Stimulated activated CD4-positive, alpha-beta T cell treated with anti-CD3 and anti-CD28 coated beads, Interleukin-2, amount 100 ng/mL, for 4 hours (primary cell): ENCODE measurements around the gene SPSB3.

Experiments used
- DNase-seq: peaks from one replicate; pipeline ENCODE4 v3.0.0-alpha.2; 2020; ENCODE audit warnings: low read depth

SPSB3 gene

GRCh38 chr16:1788708-1789100, 6.3 kb upstream of the SPSB3 start:
- no peak for DNase-seq

DNA sequence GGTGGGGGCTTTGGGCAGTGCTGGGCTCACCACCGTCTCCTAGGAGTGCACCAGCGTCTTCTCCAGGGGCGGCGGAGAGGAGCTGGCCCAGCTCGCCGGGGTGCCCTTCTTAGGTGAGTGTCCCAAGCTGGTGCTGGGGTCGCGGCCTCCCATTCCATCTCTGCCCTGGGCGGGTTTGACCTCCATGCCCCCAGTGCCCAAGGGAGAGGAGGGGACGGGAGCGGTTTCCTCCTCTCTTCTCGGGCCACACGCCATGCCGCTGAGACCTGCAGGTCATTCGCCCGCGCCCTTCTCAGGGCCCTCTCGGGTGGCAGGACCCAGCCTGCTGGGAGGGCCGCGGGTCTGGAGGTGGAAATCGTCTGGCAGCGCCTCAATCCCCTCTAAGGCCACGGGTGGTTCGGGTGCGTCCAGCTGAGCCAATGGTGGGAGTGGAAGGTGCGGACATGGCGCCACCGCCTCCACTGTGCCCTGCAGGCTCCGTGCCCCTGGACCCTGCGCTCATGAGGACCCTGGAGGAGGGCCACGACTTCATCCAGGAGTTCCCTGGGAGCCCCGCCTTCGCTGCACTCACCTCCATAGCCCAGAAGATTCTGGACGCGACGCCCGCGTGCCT, 5.8 kb upstream of the SPSB3 start:
- no peak for DNase-seq

GRCh38 chr16:1787322-1788094, 5.1 kb upstream of the SPSB3 start:
- DNase-seq, result no peak

GRCh38 chr16:1787056-1787321, 4.6 kb upstream of the SPSB3 start:
- no peak for DNase-seq

- DNase-seq, result no peak
Observed at GRCh38 chr16:1786242-1787055, 4.1 kb upstream of the SPSB3 start.

DNA sequence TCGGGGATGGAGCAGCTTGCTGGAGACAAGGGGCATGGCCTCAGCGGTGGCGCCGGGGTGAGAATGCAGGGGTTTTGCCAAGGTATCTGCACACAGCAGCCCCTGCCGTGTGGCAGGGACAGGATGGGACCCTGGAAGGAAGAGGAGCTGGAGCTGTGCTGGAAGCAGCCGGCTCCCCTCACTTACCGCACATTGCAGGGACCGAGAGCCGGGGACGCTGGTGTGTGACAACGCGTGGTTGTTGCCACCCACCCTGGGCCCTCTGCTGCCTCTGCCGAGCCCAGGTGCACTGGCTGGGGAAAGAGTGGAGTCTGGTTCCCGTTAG, 3.4 kb upstream of the SPSB3 start:
- DNase-seq, result no peak

DNA sequence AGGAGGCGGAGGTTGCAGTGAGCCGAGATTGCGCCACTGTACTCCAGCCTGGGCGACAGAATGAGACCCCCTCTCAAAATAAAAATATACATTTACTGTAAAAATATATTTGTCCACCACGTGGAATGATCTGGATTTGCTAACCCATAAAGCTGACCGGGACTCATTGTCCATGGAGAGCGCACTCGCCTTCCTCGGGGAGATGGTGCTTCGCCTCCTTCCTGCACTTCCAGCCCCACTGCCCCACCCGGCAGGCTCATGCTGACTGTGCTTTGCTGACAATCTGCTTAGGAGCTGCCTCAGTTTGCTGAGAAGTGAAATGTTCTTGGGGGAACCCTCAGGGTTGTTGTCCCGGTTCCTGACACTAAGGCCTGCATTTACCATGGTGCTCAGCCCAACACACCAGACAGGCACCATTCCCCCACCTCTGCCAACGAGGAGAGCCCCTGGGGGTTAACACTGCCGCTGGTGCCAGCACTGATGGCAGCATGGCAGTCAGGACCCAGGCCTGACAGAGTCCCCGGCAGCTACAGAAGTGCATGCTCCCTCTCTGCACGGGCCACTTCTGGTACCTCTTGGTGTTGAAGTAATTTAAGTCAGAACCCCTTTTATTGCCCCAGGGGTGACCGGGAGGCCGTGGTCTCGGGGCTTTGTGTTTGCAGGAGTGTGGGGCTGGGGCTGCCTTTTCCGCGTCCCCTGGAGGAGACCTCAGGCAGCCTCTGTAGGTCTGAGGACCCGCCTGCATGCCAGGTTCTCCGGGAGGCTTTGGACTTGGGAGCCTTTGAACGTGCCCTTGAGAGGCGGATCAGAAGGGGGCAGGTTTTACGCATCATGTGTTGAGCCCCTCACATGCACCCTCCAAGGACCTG, 2.8 kb upstream of the SPSB3 start:
- DNase-seq, result no peak

DNA sequence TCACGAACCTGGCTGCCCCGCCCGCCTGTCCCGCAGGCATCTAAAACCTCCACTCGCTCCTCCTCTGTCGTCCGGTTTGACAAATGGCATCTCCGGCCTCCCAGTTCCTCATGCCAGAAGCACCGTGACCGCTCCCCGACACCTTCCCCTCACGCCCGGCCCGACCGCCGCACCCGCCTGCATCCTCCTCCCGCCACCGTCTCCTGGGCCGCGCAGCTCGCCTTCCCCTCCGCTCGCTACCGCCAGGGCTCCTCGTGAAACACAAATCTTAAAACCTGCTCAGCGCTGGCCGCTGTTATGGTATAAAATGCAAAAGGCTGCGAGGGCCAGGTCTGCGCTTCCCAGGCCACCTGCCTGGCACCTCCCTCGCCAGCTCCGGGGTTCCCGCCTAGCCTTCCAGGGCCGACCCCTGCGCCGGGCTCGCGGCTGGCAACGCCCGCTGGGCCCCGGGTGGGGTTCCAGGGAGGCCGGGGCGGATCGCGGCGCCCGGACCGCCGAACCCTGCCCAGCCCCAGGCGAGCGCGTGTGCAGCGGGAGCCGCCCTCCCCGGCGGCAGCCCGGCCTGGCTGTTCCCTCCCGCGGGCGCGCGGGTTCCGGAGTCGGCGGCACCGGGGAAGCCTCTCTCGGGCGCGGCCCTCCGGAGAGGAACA, 488 bp downstream of the SPSB3 start:
- no peak for DNase-seq

DNA sequence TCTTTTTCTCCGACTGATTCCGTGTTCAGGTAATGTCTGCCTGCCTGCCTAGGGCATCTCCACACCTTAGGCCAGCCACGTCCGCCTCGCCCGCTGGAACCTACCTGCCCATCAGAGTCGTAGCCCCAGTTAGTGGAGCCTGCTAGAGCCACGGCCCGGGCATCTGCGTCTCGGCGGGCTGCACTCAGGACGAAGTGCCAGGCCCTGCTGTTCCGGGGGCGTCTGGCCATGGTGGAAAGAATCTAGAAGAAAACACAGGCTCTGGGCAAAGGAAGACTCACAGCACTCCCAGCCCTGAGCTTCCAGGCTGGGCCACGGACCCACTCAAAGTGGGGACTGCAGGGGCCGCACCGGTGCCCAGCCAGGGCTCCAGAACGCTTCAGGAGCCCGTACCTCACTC, 1.1 kb downstream of the SPSB3 start:
- DNase-seq, result no peak

DNA sequence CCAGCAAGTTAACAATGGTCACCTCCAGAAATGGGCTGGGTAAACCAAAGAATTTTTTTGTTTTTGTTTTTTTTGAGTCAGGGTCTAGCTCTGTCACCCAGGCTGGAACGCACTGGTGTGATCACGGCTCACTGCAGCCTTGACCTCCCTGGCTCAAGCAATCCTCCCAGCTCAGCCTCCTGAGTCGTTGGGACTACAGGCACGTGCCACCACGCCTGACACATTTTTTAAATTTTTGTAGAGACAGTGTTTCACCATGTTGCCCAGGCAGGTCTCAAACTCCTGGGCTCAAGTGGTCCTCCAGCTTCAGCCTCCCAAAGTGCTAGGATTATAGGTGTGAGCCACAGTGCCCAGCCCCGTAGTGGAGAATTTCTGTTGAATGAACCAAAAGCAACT, 1.7 kb downstream of the SPSB3 start:
- no peak for DNase-seq

DNA sequence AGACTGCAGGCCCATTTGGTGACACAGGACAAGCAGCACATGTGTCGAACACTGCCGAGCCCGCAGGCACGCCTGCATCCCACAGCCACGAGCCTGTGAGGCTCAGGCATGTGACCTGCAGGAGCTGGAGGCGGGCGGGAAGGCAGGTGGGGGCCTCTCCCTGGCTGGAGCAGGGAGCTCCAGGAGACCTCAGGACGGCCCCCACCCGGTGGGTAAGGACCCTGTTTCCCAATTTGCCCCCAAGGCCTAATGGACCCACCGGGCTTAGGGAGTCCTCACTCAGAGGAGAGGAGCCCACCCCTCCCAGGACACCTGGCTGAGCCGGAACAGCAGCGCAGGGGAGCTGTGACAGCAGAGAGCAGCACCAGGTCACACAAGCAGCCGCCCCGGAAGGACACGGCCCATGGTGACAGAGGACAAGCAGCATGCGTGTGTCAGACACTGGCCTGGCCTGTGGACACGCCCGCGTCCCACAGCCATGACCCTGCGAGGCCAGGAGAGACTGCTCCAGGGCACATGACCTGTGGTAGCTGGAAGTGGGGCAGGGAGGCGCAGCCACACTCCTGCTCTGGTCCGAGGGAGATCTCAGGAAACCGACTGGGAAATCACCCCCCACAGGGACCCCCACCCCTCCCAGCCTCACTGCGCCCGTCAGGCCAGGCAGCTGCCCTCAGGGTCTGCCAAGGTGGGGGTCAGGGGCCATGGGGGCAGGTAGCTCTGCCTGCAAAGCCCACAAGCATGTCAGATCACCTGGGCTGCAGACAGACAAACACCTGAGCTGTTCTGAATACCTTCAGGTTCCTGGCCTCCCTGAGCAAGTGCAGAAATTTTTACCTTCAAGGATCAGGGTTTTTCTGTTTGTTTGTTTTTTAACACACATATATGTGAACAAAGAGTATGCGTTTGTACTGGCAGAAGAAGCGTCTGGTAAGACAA, 2.4 kb downstream of the SPSB3 start:
- DNase-seq, result no peak

- no peak for DNase-seq
Observed at GRCh38 chr16:1779234-1779701, 3.1 kb downstream of the SPSB3 start.

- no peak for DNase-seq
Observed at GRCh38 chr16:1778200-1779179, 3.9 kb downstream of the SPSB3 start.

DNA sequence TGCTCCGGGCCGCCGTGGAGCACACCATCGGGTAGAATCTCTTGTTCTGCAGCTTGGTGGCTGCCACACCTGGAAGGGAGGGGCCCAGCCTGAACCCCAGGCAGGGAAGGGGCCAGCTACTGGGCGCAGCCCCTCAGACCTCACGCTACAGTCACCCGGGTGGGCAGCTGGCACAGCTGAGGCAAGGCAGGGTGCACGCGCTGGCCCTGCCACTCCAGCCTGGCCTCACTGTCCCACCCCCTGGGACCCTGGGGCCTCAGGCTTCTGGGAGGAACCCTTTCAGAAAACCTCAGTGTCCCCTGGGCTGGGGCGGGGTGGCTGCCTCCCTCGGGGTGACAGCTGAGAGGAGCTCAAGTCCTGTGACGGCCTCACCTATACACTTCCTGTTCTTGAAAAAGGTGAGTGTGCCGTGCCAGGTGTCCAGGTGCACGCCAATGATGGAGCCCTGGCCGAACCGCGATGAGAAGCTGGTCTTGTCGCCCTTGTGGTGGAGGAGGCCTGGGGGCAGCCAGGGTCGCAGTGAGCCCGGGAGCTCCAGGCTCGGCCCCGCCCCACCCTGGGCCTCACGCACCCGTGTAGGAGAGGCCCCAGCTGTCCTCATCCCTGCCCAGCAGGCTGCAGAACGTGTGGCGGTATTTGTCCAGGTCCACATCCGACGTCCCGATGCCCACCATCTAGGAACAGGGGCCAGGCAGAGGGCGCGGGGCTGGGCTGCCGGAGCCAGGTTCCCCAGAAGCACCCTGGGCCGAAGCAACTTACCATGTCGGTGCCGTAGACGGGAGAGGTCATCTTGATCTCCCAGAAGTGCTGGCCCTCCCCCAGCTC, 4.8 kb downstream of the SPSB3 start:
- DNase-seq, result no peak

- DNase-seq, result no peak
Observed at GRCh38 chr16:1776991-1777374, 5.4 kb downstream of the SPSB3 start.

DNA sequence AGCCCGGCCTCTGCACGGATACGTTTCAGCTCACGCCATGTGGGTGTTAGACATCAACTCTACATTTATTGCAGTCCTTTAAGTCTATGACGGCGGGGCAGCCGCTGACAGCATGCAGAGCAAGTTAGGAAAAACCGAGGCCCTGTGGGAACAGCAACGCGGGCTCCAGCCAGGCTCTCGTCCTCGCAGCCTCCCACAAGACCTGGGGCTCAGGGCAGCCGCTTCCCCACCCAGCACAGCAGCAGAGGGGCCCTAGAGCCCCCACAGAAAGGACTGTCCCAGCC, 5.8 kb downstream of the SPSB3 start:
- DNase-seq, result no peak

GRCh38 chr16:1775846-1776671, 6.3 kb downstream of the SPSB3 start:
- no peak for DNase-seq
